SK-MEL-5 (cell line): ENCODE results near the gene HUNK. TPM values are rescaled to one million over a fixed set of nuclear protein-coding genes. Genes with fewer than 3 reads are reported as not detected.
"Not testable (repeated sequence)": the region's sequence is repeated elsewhere in the genome, so short reads cannot be mapped to it uniquely, and the experiment has no call there.

Experiments used
- DNase-seq: peaks from one replicate; pipeline ENCODE4 v3.0.0-alpha.2; 2016; ENCODE audit warnings: low read depth, low spot score
- in situ Hi-C: cut with HindIII; loops from 2 replicates; pipeline ENCODE4 v1.10.0; 2016; ENCODE audit warnings: low sequenced_read_pairs, high pct_unique_total_duplicates, low pct_unique_long_range_greater_than_20kb
- polyA plus RNA-seq, 2 experiments: library from polyadenylated mRNA; depleted of rRNA; stranded (reverse); fragments of >200 nt; gene quantifications; 2 replicates each; pipeline ENCODE4 v1.2.3, GENCODE V29; 2015
- total RNA-seq: library from RNA; depleted of rRNA; stranded (reverse); fragments of >200 nt; shearing (Covaris generic); gene quantifications from 2 replicates; pipeline ENCODE4 v1.2.3, GENCODE V29; 2014; rRNA removed

The HUNK gene
- 0.05 and 0.08 TPM in 2 replicates for total RNA-seq
- polyA plus RNA-seq (2015; cell fraction: cytosol; rRNA removed): 0.07 and 1.5 TPM in 2 replicates
- polyA plus RNA-seq (2015; cell fraction: nucleus; rRNA removed): 0.17 TPM in 1 of 2 replicates, not detected in the other

- in situ Hi-C loops: no loop called here
- no peak for DNase-seq
Measured at GRCh38 chr21:31872452-31873274, at the start of gene HUNK. TSS of gene HUNK (plus strand) at chr21:31873020. CDS start at chr21:31873675, 655 bp downstream.

- in situ Hi-C loops: no loop called here
- DNase-seq: no peak
Measured at GRCh38 chr21:31829736-31830472, 42.9 kb upstream of the HUNK start.

GRCh38 chr21:31830701-31831100 is 42.1 kb upstream of the HUNK start:
- in situ Hi-C loops: no loop called here
- no peak for DNase-seq

GRCh38 chr21:31837041-31837440 is 35.8 kb upstream of the HUNK start:
- in situ Hi-C loops: no loop called here
- DNase-seq: no peak

- in situ Hi-C loops: no loop called here
Measured at GRCh38 chr21:31837618-31838390, 35.0 kb upstream of the HUNK start.

GRCh38 chr21:31838586-31839355 is 34.0 kb upstream of the HUNK start:
- DNase-seq: no peak
- in situ Hi-C loops: no loop called here

More at GRCh38 chr21:31837618-31838390, 35.0 kb upstream of the HUNK start:
- DNase-seq: no peak

GRCh38 chr21:31844206-31844605 is 28.6 kb upstream of the HUNK start:
- DNase-seq: no peak
- in situ Hi-C loops: no loop called here

GRCh38 chr21:31845151-31845729 is 27.6 kb upstream of the HUNK start:
- in situ Hi-C loops: no loop called here

GRCh38 chr21:31846690-31847089 is 26.1 kb upstream of the HUNK start:
- in situ Hi-C loops: no loop called here
- no peak for DNase-seq

More at GRCh38 chr21:31845151-31845729, 27.6 kb upstream of the HUNK start:
- DNase-seq: no peak

GRCh38 chr21:31847761-31848160 is 25.1 kb upstream of the HUNK start:
- in situ Hi-C loops: no loop called here
- no peak for DNase-seq

GRCh38 chr21:31848326-31848985 is 24.4 kb upstream of the HUNK start:
- in situ Hi-C loops: no loop called here
- DNase-seq: no peak

GRCh38 chr21:31850886-31851285 is 21.9 kb upstream of the HUNK start:
- in situ Hi-C loops: no loop called here
- no peak for DNase-seq

- no peak for DNase-seq
- in situ Hi-C loops: no loop called here
Measured at GRCh38 chr21:31855180-31855579, 17.6 kb upstream of the HUNK start.

- no peak for DNase-seq
- in situ Hi-C loops: no loop called here
Measured at GRCh38 chr21:31857096-31857495, 15.7 kb upstream of the HUNK start.

- in situ Hi-C loops, DNase-seq: not testable (repeated sequence)
Measured at GRCh38 chr21:31857631-31858030, 15.2 kb upstream of the HUNK start.

GRCh38 chr21:31860851-31861250 is 12.0 kb upstream of the HUNK start:
- in situ Hi-C loops: no loop called here
- no peak for DNase-seq
